HL-60 (cell line): ENCODE measurements around the gene SLC44A3.

Source experiments
- DNase-seq, 2 experiments: peaks; one replicate each; pipeline ENCODE4 v3.0.0-alpha.2; 2010 to 2020; ENCODE audit warnings: low read depth in 1 of 2, low spot score in 1 of 2
- H3K27ac ChIP-seq: fragments of 250-450 bp; sonication (Bioruptor Pico); replicated peaks from 2 replicates; pipeline ENCODE4 v1.5.1; 2020; ENCODE audit warnings: mild to moderate bottlenecking, moderate library complexity
- H3K27me3 ChIP-seq: fragments of 250-450 bp; sonication (Bioruptor Pico); 2 replicates; pipeline ENCODE4 v1.5.1; 2021; ENCODE audit warnings: mild to moderate bottlenecking, moderate library complexity; ENCODE audit not compliant: insufficient read depth, poor library complexity, severe bottlenecking
- H3K4me3 ChIP-seq: replicated peaks from 2 replicates; pipeline ENCODE4 v1.5.1; 2011; ENCODE audit warnings: mild to moderate bottlenecking, control low read depth, low read length; ENCODE audit not compliant: insufficient read depth
- GABPA ChIP-seq: IDR thresholded peaks from 2 replicates; pipeline ENCODE4 v1.6.1; 2012; ENCODE audit warnings: low read depth
- POLR2AphosphoS5 ChIP-seq: IDR thresholded peaks from 2 replicates; pipeline ENCODE4 v1.6.1; 2012; ENCODE audit warnings: low read depth
- SPI1 ChIP-seq: IDR thresholded peaks from 2 replicates; pipeline ENCODE4 v1.6.1; 2012; ENCODE audit warnings: low read depth, mild to moderate bottlenecking, borderline replicate concordance
- TF ChIP-seq, protein P1 (sequence below): IDR thresholded peaks from one replicate; pipeline ENCODE4 v1.5.1; 2011; ENCODE audit warnings: low read length, control low read depth, inconsistent platforms; ENCODE audit not compliant: insufficient read depth
- TF ChIP-seq, protein P2 (sequence below): IDR thresholded peaks from 2 replicates; pipeline ENCODE4 v1.6.1; 2012; ENCODE audit warnings: low read depth; ENCODE audit not compliant: insufficient replicate concordance

The SLC44A3 gene

DNA sequence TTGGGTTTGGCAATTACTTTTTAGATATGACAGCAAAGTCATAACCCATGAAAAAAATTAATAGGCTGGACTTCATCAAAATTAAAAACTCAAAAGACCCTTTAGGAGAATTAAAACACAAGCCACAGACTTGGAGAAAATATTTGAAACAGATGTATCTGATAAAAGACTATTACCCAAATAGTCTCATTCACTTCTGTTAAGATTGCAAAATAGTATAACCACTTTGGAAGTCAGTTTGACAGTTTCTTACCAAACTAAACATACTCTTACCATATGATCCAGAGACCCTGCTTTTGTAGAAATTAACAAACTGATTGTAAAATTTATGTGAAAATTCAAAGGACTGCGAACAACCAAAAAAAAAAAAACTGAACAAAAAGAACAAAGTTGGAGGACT is 32.5 kb upstream of the SLC44A3 start:
- Histone ChIP-seq H3K27me3 (no peaks in the 10 kb centered on the region), H3K4me3 (no peak overlapping the region), H3K27ac (peak overlapping the region; percentile 40)
- TF ChIP-seq SPI1 (no peak), GABPA (no peak), POLR2AphosphoS5 (no peak)
- TF ChIP-seq, protein P1, sequence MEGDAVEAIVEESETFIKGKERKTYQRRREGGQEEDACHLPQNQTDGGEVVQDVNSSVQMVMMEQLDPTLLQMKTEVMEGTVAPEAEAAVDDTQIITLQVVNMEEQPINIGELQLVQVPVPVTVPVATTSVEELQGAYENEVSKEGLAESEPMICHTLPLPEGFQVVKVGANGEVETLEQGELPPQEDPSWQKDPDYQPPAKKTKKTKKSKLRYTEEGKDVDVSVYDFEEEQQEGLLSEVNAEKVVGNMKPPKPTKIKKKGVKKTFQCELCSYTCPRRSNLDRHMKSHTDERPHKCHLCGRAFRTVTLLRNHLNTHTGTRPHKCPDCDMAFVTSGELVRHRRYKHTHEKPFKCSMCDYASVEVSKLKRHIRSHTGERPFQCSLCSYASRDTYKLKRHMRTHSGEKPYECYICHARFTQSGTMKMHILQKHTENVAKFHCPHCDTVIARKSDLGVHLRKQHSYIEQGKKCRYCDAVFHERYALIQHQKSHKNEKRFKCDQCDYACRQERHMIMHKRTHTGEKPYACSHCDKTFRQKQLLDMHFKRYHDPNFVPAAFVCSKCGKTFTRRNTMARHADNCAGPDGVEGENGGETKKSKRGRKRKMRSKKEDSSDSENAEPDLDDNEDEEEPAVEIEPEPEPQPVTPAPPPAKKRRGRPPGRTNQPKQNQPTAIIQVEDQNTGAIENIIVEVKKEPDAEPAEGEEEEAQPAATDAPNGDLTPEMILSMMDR, result no peak
- TF ChIP-seq, protein P2, sequence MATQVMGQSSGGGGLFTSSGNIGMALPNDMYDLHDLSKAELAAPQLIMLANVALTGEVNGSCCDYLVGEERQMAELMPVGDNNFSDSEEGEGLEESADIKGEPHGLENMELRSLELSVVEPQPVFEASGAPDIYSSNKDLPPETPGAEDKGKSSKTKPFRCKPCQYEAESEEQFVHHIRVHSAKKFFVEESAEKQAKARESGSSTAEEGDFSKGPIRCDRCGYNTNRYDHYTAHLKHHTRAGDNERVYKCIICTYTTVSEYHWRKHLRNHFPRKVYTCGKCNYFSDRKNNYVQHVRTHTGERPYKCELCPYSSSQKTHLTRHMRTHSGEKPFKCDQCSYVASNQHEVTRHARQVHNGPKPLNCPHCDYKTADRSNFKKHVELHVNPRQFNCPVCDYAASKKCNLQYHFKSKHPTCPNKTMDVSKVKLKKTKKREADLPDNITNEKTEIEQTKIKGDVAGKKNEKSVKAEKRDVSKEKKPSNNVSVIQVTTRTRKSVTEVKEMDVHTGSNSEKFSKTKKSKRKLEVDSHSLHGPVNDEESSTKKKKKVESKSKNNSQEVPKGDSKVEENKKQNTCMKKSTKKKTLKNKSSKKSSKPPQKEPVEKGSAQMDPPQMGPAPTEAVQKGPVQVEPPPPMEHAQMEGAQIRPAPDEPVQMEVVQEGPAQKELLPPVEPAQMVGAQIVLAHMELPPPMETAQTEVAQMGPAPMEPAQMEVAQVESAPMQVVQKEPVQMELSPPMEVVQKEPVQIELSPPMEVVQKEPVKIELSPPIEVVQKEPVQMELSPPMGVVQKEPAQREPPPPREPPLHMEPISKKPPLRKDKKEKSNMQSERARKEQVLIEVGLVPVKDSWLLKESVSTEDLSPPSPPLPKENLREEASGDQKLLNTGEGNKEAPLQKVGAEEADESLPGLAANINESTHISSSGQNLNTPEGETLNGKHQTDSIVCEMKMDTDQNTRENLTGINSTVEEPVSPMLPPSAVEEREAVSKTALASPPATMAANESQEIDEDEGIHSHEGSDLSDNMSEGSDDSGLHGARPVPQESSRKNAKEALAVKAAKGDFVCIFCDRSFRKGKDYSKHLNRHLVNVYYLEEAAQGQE, result no peak
- DNase-seq, result no peak

DNA sequence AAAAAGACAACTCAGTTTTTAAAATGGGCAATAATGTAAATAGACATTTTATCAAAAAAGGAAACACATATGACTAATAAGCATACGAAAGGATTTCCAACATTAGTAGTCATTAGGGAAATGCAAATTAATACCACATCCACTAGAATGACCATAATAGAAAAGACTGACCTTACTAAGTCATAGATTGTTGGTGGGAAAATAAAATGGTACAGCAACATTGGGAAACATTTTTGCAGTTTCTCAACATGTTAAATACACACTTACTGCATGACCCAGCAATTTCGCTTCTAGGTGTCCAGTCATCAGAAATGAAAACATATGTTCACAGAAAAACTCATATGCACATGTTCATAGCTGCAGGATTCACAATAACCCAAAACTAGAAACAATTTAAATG is 29.9 kb upstream of the SLC44A3 start:
- TF ChIP-seq SPI1, result no peak
- TF ChIP-seq POLR2AphosphoS5, result no peak
- no peak for TF ChIP-seq GABPA
- TF ChIP-seq, protein P1, result no peak
- TF ChIP-seq, protein P2, result no peak
- H3K27me3 ChIP-seq, result no peaks in the 10 kb centered on the region
- DNase-seq, result no peak
- no peak overlapping the region for H3K27ac ChIP-seq
- no peak overlapping the region for H3K4me3 ChIP-seq

DNA sequence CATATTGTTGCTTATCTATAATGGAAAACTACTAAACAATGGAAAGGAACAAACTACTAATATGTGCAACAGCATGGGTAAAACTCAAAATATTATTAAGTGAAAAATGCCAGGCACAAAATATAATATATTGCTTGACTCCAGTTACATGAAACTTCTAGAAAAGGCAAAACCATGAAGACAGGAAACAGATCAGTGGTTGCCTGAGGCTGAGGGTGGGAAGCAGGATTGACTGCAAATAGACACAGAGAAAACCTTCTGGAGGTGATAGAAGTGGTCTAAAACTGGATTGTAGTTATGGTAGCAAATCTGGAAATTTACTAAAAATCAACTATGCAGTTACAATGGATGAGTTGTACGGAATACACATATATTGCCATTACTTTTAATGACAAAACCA is 29.5 kb upstream of the SLC44A3 start:
- TF ChIP-seq POLR2AphosphoS5 (no peak), GABPA (no peak), SPI1 (no peak)
- TF ChIP-seq, protein P1, result no peak
- TF ChIP-seq, protein P2, result no peak
- Histone ChIP-seq H3K27me3 (no peaks in the 10 kb centered on the region), H3K4me3 (no peak overlapping the region), H3K27ac (no peak overlapping the region)
- DNase-seq, result no peak
